SU-DHL-6 (cell line): ENCODE measurements around the gene PYURF.

Source experiments
- H2AFZ ChIP-seq: fragments of 200-600 bp; sonication (generic); 2 replicates; pipeline ENCODE4 v1.6.1; 2014; ENCODE audit warnings: low read depth, mild to moderate bottlenecking, moderate library complexity, mixed read lengths, antibody characterized with exemption, low read length; ENCODE audit not compliant: severe bottlenecking
- H3F3A ChIP-seq: fragments of 200-600 bp; shearing (Covaris generic); 2 replicates; pipeline ENCODE4 v1.6.0; 2016; ENCODE audit warnings: antibody characterized with exemption, mild to moderate bottlenecking; ENCODE audit not compliant: insufficient read depth
- H3K27ac ChIP-seq: fragments of 200-600 bp; sonication (generic); 2 replicates; pipeline ENCODE4 v1.5.1; 2016; ENCODE audit warnings: low read depth, mild to moderate bottlenecking, low read length, moderate library complexity, mixed read lengths
- H3K27me3 ChIP-seq: fragments of 200-600 bp; sonication (generic), shearing (Covaris generic); 2 replicates; pipeline ENCODE4 v1.6.0; 2014; ENCODE audit warnings: mild to moderate bottlenecking, low read length
- H3K36me3 ChIP-seq: fragments of 200-600 bp; sonication (generic); 2 replicates; pipeline ENCODE4 v1.6.1; 2014; ENCODE audit warnings: mild to moderate bottlenecking, low read length, mixed read lengths
- H3K4me2 ChIP-seq: fragments of 300-600, 200-600 bp; shearing (Covaris generic), sonication (generic); 2 replicates; pipeline ENCODE4 v1.6.0; 2014; ENCODE audit warnings: low read length, low read depth, mild to moderate bottlenecking; ENCODE audit not compliant: poor library complexity, severe bottlenecking
- H3K4me3 ChIP-seq: fragments of 200-600 bp; sonication (generic); 2 replicates; pipeline ENCODE4 v1.5.1; 2014; ENCODE audit warnings: antibody characterized with exemption, low read length, mild to moderate bottlenecking, mixed read lengths; ENCODE audit not compliant: insufficient read depth, poor library complexity, severe bottlenecking
- H3K79me2 ChIP-seq: fragments of 200-600 bp; sonication (generic); 2 replicates; pipeline ENCODE4 v1.6.1; 2014; ENCODE audit warnings: mild to moderate bottlenecking, low read length, moderate library complexity; ENCODE audit not compliant: insufficient read depth
- H3K9ac ChIP-seq: fragments of 200-600 bp; sonication (generic); 2 replicates; pipeline ENCODE4 v1.7.0; 2014; ENCODE audit warnings: mild to moderate bottlenecking, low read length
- H3K9me2 ChIP-seq: fragments of 200-600 bp; sonication (generic); replicated peaks from 2 replicates; pipeline ENCODE4 v1.6.1; 2014; ENCODE audit warnings: low read length; ENCODE audit not compliant: insufficient read depth
- H3K9me3 ChIP-seq: fragments of 200-600 bp; sonication (generic); 2 replicates; pipeline ENCODE4 v1.6.1; 2014; ENCODE audit warnings: low read length, mixed read lengths; ENCODE audit not compliant: insufficient read depth
- H4K20me1 ChIP-seq: fragments of 200-600 bp; sonication (generic); 2 replicates; pipeline ENCODE4 v1.6.1; 2014; ENCODE audit warnings: low read depth, mild to moderate bottlenecking, antibody characterized with exemption, low read length, moderate library complexity, mixed read lengths
- CTCF ChIP-seq: fragments of 200-600 bp; sonication (generic); IDR thresholded peaks from one replicate; pipeline ENCODE4 v1.5.1; 2017; ENCODE audit warnings: antibody characterized with exemption, mild to moderate bottlenecking, low read length, moderate library complexity; ENCODE audit not compliant: insufficient read depth, poor library complexity, severe bottlenecking
- EZH2phosphoT487 ChIP-seq: fragments of 200-600 bp; sonication (generic), shearing (Covaris generic); conservative IDR thresholded peaks from 2 replicates; pipeline ENCODE4 v1.6.1; 2018; ENCODE audit warnings: mild to moderate bottlenecking, antibody characterized with exemption, low read length, moderate library complexity, mixed read lengths

The PYURF gene

GRCh38 chr4:88517825-88518224, 5.8 kb downstream of the PYURF start:
- Histone ChIP-seq H3K79me2 (no peaks in the 10 kb centered on the region), H3F3A (no peaks in the 10 kb centered on the region), H3K36me3 (no peaks in the 10 kb centered on the region), H4K20me1 (no peaks in the 10 kb centered on the region), H3K9me3 (no peaks in the 10 kb centered on the region), H3K9ac (no peak overlapping the region), H3K27ac (no peak overlapping the region), H3K4me3 (no peak overlapping the region), H3K9me2 (no peaks in the 10 kb centered on the region), H3K4me2 (no peak overlapping the region), H2AFZ (no peak overlapping the region), H3K27me3 (no peaks in the 10 kb centered on the region)
- TF ChIP-seq CTCF = no peak
- TF ChIP-seq EZH2phosphoT487 = no peak

- TF ChIP-seq EZH2phosphoT487 (no peak), CTCF (no peak)
- Histone ChIP-seq H3K79me2 (no peaks in the 10 kb centered on the region), H3K27me3 (no peaks in the 10 kb centered on the region), H3K36me3 (no peaks in the 10 kb centered on the region), H3K9me2 (no peaks in the 10 kb centered on the region), H3F3A (no peaks in the 10 kb centered on the region), H3K9ac (no peak overlapping the region), H3K4me2 (no peak overlapping the region), H3K9me3 (no peaks in the 10 kb centered on the region), H3K4me3 (no peak overlapping the region), H4K20me1 (no peaks in the 10 kb centered on the region), H2AFZ (no peak overlapping the region), H3K27ac (no peak overlapping the region)
These were observed 6.8 kb downstream of the PYURF start for GRCh38 chr4:88516746-88517145.

- Histone ChIP-seq H3F3A (no peaks in the 10 kb centered on the region), H3K9ac (no peak overlapping the region), H2AFZ (no peak overlapping the region), H3K9me3 (no peaks in the 10 kb centered on the region), H4K20me1 (no peaks in the 10 kb centered on the region), H3K9me2 (no peaks in the 10 kb centered on the region), H3K4me3 (no peak overlapping the region), H3K27ac (no peak overlapping the region), H3K27me3 (no peaks in the 10 kb centered on the region), H3K79me2 (no peaks in the 10 kb centered on the region), H3K4me2 (no peak overlapping the region), H3K36me3 (no peaks in the 10 kb centered on the region)
- no peak for TF ChIP-seq CTCF
- no peak for TF ChIP-seq EZH2phosphoT487
These were observed 8.7 kb downstream of the PYURF start for GRCh38 chr4:88514557-88515511.
